ENCODE data around the gene RASSF1. TPM values are rescaled to one million over a fixed set of nuclear protein-coding genes. Genes with fewer than 3 reads are reported as not detected.
A peak's percentile ranks its signal among the peaks of the same experiment; 100 is the strongest.

The RASSF1 gene
- total RNA-seq = 10 to 100 TPM; 51.7 to 53.7 TPM

GRCh38 chr3:50340448-50341329, at the start of gene RASSF1:
Gene RASSF1, minus strand, starts transcription at chr3:50340836. Its CDS starts 31 bp downstream, at chr3:50340805.
- DNase-seq = peak; percentile 86
- H3K9me3 Mint-ChIP-seq = no peaks in the 10 kb centered on the region
- H3K27ac Mint-ChIP-seq = peak within 1 kb of the TSS; percentile 98
- H3K4me3 Mint-ChIP-seq = peak within 1 kb of the TSS; percentile 97
- no peaks in the 10 kb centered on the region for H3K27me3 Mint-ChIP-seq
- H3K36me3 Mint-ChIP-seq = peaks cover 40% of the 10 kb centered on the region
- H3K4me1 Mint-ChIP-seq = peaks cover 26% of the 10 kb centered on the region

- H3K9me3 Mint-ChIP-seq = no peaks in the 10 kb centered on the region
- no peaks in the 10 kb centered on the region for H3K27me3 Mint-ChIP-seq
- no peak overlapping the region for H3K4me3 Mint-ChIP-seq
- DNase-seq = no peak
- H3K27ac Mint-ChIP-seq = no peak overlapping the region
- H3K4me1 Mint-ChIP-seq = peaks cover 3% of the 10 kb centered on the region
- no peaks in the 10 kb centered on the region for H3K36me3 Mint-ChIP-seq
Measured at GRCh38 chr3:50389414-50389767, 48.8 kb upstream of the RASSF1 start.

GRCh38 chr3:50388720-50389413, 48.2 kb upstream of the RASSF1 start:
- no peaks in the 10 kb centered on the region for H3K9me3 Mint-ChIP-seq
- no peaks in the 10 kb centered on the region for H3K27me3 Mint-ChIP-seq
- no peak for DNase-seq
- H3K4me1 Mint-ChIP-seq = peaks cover 3% of the 10 kb centered on the region
- H3K36me3 Mint-ChIP-seq = no peaks in the 10 kb centered on the region
- no peak overlapping the region for H3K4me3 Mint-ChIP-seq
- H3K27ac Mint-ChIP-seq = no peak overlapping the region

- DNase-seq = no peak
- H3K4me1 Mint-ChIP-seq = peaks cover 3% of the 10 kb centered on the region
- H3K27me3 Mint-ChIP-seq = no peaks in the 10 kb centered on the region
- no peaks in the 10 kb centered on the region for H3K36me3 Mint-ChIP-seq
- no peak overlapping the region for H3K27ac Mint-ChIP-seq
- no peak overlapping the region for H3K4me3 Mint-ChIP-seq
- no peaks in the 10 kb centered on the region for H3K9me3 Mint-ChIP-seq
Measured at GRCh38 chr3:50388016-50388719, 47.5 kb upstream of the RASSF1 start.

GRCh38 chr3:50385754-50386153, 45.1 kb upstream of the RASSF1 start:
- no peaks in the 10 kb centered on the region for H3K4me1 Mint-ChIP-seq
- H3K4me3 Mint-ChIP-seq = no peak overlapping the region
- no peaks in the 10 kb centered on the region for H3K36me3 Mint-ChIP-seq
- DNase-seq = no peak
- no peaks in the 10 kb centered on the region for H3K9me3 Mint-ChIP-seq
- H3K27ac Mint-ChIP-seq = no peak overlapping the region
- no peaks in the 10 kb centered on the region for H3K27me3 Mint-ChIP-seq

GRCh38 chr3:50383750-50384149, 43.1 kb upstream of the RASSF1 start:
- H3K9me3 Mint-ChIP-seq = no peaks in the 10 kb centered on the region
- no peak for DNase-seq
- no peaks in the 10 kb centered on the region for H3K4me1 Mint-ChIP-seq
- H3K36me3 Mint-ChIP-seq = no peaks in the 10 kb centered on the region
- H3K27me3 Mint-ChIP-seq = no peaks in the 10 kb centered on the region
- no peak overlapping the region for H3K27ac Mint-ChIP-seq
- no peak overlapping the region for H3K4me3 Mint-ChIP-seq

GRCh38 chr3:50382722-50383121, 42.1 kb upstream of the RASSF1 start:
- H3K9me3 Mint-ChIP-seq = no peaks in the 10 kb centered on the region
- H3K4me1 Mint-ChIP-seq = no peaks in the 10 kb centered on the region
- H3K36me3 Mint-ChIP-seq = no peaks in the 10 kb centered on the region
- H3K27ac Mint-ChIP-seq = no peak overlapping the region
- no peaks in the 10 kb centered on the region for H3K27me3 Mint-ChIP-seq
- H3K4me3 Mint-ChIP-seq = no peak overlapping the region
- DNase-seq = no peak

GRCh38 chr3:50381383-50381782, 40.7 kb upstream of the RASSF1 start:
- Mint-ChIP-seq H3K4me3 (no peak overlapping the region), H3K27ac (no peak overlapping the region), H3K36me3 (no peaks in the 10 kb centered on the region), H3K27me3 (no peaks in the 10 kb centered on the region), H3K9me3 (no peaks in the 10 kb centered on the region), H3K4me1 (no peaks in the 10 kb centered on the region)
- no peak for DNase-seq

GRCh38 chr3:50380405-50381085, 39.9 kb upstream of the RASSF1 start:
- no peak overlapping the region for H3K4me3 Mint-ChIP-seq
- H3K27ac Mint-ChIP-seq = no peak overlapping the region
- H3K36me3 Mint-ChIP-seq = no peaks in the 10 kb centered on the region
- no peak for DNase-seq
- H3K4me1 Mint-ChIP-seq = no peaks in the 10 kb centered on the region
- no peaks in the 10 kb centered on the region for H3K27me3 Mint-ChIP-seq
- no peaks in the 10 kb centered on the region for H3K9me3 Mint-ChIP-seq

- no peaks in the 10 kb centered on the region for H3K36me3 Mint-ChIP-seq
- no peaks in the 10 kb centered on the region for H3K27me3 Mint-ChIP-seq
- H3K4me3 Mint-ChIP-seq = no peak overlapping the region
- H3K4me1 Mint-ChIP-seq = no peaks in the 10 kb centered on the region
- H3K27ac Mint-ChIP-seq = no peak overlapping the region
- no peak for DNase-seq
- no peaks in the 10 kb centered on the region for H3K9me3 Mint-ChIP-seq
Measured at GRCh38 chr3:50378757-50379156, 38.1 kb upstream of the RASSF1 start.

GRCh38 chr3:50378024-50378423, 37.4 kb upstream of the RASSF1 start:
- Mint-ChIP-seq H3K27me3 (no peaks in the 10 kb centered on the region), H3K9me3 (no peaks in the 10 kb centered on the region), H3K27ac (no peak overlapping the region), H3K4me1 (peaks cover 2% of the 10 kb centered on the region), H3K36me3 (no peaks in the 10 kb centered on the region), H3K4me3 (no peak overlapping the region)
- no peak for DNase-seq

- H3K27me3 Mint-ChIP-seq = no peaks in the 10 kb centered on the region
- H3K9me3 Mint-ChIP-seq = no peaks in the 10 kb centered on the region
- no peak for DNase-seq
- H3K36me3 Mint-ChIP-seq = no peaks in the 10 kb centered on the region
- no peak overlapping the region for H3K27ac Mint-ChIP-seq
- H3K4me1 Mint-ChIP-seq = peaks cover 7% of the 10 kb centered on the region
- H3K4me3 Mint-ChIP-seq = no peak overlapping the region
Measured at GRCh38 chr3:50375258-50375931, 34.8 kb upstream of the RASSF1 start.

GRCh38 chr3:50374363-50375257, 34.0 kb upstream of the RASSF1 start:
- Mint-ChIP-seq H3K27ac (no peak overlapping the region), H3K27me3 (no peaks in the 10 kb centered on the region), H3K4me3 (no peak overlapping the region), H3K36me3 (no peaks in the 10 kb centered on the region), H3K4me1 (peaks cover 7% of the 10 kb centered on the region), H3K9me3 (no peaks in the 10 kb centered on the region)
- no peak for DNase-seq
